ENCODE results near the gene ZC3H12A.

GRCh38 chr1:37513795-37514349 lies 39.5 kb downstream of the ZC3H12A start:
- TF ChIP-seq USF2 (IDR thresholded peaks at IDR 0.05; ENCODE audit: low read depth, low read length), result no peak
- no peak for TF ChIP-seq CTCF (conservative IDR thresholded peaks at IDR 0.05; ENCODE audit: low read depth, low read length)
- TF ChIP-seq ELK1 (IDR thresholded peaks at IDR 0.05; ENCODE audit: borderline replicate concordance, low read depth, low read length), result no peak
- TF ChIP-seq RAD21 (IDR thresholded peaks at IDR 0.05; ENCODE audit: low read length), result no peak
- TF ChIP-seq POLR2A (IDR thresholded peaks at IDR 0.05; ENCODE audit: low read depth, low read length), result no peak
- no peak for TF ChIP-seq RFX5 (IDR thresholded peaks at IDR 0.05; ENCODE audit: low read depth, low read length)
- no peak for TF ChIP-seq CEBPB (IDR thresholded peaks at IDR 0.05; ENCODE audit: low read depth, low read length)
- TF ChIP-seq NFE2L2 (IDR thresholded peaks at IDR 0.05; ENCODE audit: low read depth, low read length), result no peak
- no peak for TF ChIP-seq MAZ (IDR thresholded peaks at IDR 0.05; ENCODE audit: borderline replicate concordance, low read depth, low read length)
- no peak for TF ChIP-seq CHD1 (IDR thresholded peaks at IDR 0.05; ENCODE audit: low read depth, low read length)
- TF ChIP-seq FOS (IDR thresholded peaks at IDR 0.05; ENCODE audit: low read depth, low read length), result no peak
- no peak for TF ChIP-seq MXI1 (IDR thresholded peaks at IDR 0.05; ENCODE audit: borderline replicate concordance, low read depth, low read length)
- TF ChIP-seq SMC3 (IDR thresholded peaks at IDR 0.05; ENCODE audit: low read depth, low read length), result no peak
- TF ChIP-seq RCOR1 (IDR thresholded peaks at IDR 0.05; ENCODE audit: insufficient replicate concordance, low read length), result no peak

Measured in IMR-90 (cell line).